22Rv1 (cell line): ENCODE results near the gene ELP4.

Experiments
- ZFX ChIP-seq: fragments of 450-650 bp; IDR thresholded peaks from 2 replicates; pipeline ENCODE4 v1.6.1; 2017; ENCODE audit warnings: antibody characterized with exemption, borderline replicate concordance
- TF ChIP-seq, protein P1 (sequence below): fragments of 450-650 bp; IDR thresholded peaks from 2 replicates; pipeline ENCODE4 v1.5.1; 2017; ENCODE audit warnings: mild to moderate bottlenecking

GRCh38 chr11:31779374-31779791, 269.8 kb downstream of the ELP4 start:
- TF ChIP-seq, protein P1, sequence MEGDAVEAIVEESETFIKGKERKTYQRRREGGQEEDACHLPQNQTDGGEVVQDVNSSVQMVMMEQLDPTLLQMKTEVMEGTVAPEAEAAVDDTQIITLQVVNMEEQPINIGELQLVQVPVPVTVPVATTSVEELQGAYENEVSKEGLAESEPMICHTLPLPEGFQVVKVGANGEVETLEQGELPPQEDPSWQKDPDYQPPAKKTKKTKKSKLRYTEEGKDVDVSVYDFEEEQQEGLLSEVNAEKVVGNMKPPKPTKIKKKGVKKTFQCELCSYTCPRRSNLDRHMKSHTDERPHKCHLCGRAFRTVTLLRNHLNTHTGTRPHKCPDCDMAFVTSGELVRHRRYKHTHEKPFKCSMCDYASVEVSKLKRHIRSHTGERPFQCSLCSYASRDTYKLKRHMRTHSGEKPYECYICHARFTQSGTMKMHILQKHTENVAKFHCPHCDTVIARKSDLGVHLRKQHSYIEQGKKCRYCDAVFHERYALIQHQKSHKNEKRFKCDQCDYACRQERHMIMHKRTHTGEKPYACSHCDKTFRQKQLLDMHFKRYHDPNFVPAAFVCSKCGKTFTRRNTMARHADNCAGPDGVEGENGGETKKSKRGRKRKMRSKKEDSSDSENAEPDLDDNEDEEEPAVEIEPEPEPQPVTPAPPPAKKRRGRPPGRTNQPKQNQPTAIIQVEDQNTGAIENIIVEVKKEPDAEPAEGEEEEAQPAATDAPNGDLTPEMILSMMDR, result no peak
- no peak for TF ChIP-seq ZFX
